DOHH2 (cell line): Measurements from ENCODE around the gene CCDC117.

Experiments used
- H3F3A ChIP-seq: fragments of 200-600 bp; sonication (generic), shearing (Covaris generic); 2 replicates; pipeline ENCODE4 v1.6.0; 2016; ENCODE audit warnings: antibody characterized with exemption, mild to moderate bottlenecking; ENCODE audit not compliant: control insufficient read depth, insufficient read depth
- H3K27ac ChIP-seq: fragments of 200-600 bp; sonication (generic); 2 replicates; pipeline ENCODE4 v1.5.1; 2014; ENCODE audit warnings: low read depth, mild to moderate bottlenecking, low read length, moderate library complexity
- H3K27me3 ChIP-seq: fragments of 200-600 bp; sonication (generic); 2 replicates; pipeline ENCODE4 v1.6.1; 2014; ENCODE audit warnings: mild to moderate bottlenecking, low read length, mixed read lengths; ENCODE audit not compliant: control insufficient read depth
- H3K36me3 ChIP-seq: fragments of 200-600 bp; sonication (generic); 2 replicates; pipeline ENCODE4 v1.6.1; 2014; ENCODE audit warnings: mild to moderate bottlenecking, low read length, moderate library complexity, mixed read lengths; ENCODE audit not compliant: control insufficient read depth
- H3K4me1 ChIP-seq: fragments of 200-600 bp; sonication (generic); 2 replicates; pipeline ENCODE4 v1.6.1; 2014; ENCODE audit warnings: mild to moderate bottlenecking, low read length, mixed read lengths; ENCODE audit not compliant: control insufficient read depth
- H3K4me2 ChIP-seq: fragments of 200-600 bp; sonication (generic); 2 replicates; pipeline ENCODE4 v1.6.0; 2014; ENCODE audit warnings: mild to moderate bottlenecking, low read length, moderate library complexity
- H3K4me3 ChIP-seq: fragments of 200-600 bp; sonication (generic); 2 replicates; pipeline ENCODE4 v1.5.1; 2014; ENCODE audit warnings: mild to moderate bottlenecking, low read length, mixed read lengths
- H3K79me2 ChIP-seq: fragments of 200-600 bp; sonication (generic); 2 replicates; pipeline ENCODE4 v1.6.1; 2014; ENCODE audit warnings: mild to moderate bottlenecking, low read length, mixed read lengths; ENCODE audit not compliant: control insufficient read depth
- H3K9me2 ChIP-seq: fragments of 200-600 bp; sonication (generic); replicated peaks from 2 replicates; pipeline ENCODE4 v1.6.1; 2014; ENCODE audit warnings: mild to moderate bottlenecking, low read length, mixed read lengths; ENCODE audit not compliant: control insufficient read depth
- H3K9me3 ChIP-seq: fragments of 200-600 bp; sonication (generic); 2 replicates; pipeline ENCODE4 v1.6.1; 2014; ENCODE audit warnings: antibody characterized with exemption, low read length, mixed read lengths; ENCODE audit not compliant: control insufficient read depth, insufficient read depth
- H4K20me1 ChIP-seq: fragments of 200-600 bp; sonication (generic); 2 replicates; pipeline ENCODE4 v1.6.0; 2014; ENCODE audit warnings: low read depth, mild to moderate bottlenecking, antibody characterized with exemption, low read length, moderate library complexity; ENCODE audit not compliant: control insufficient read depth, insufficient read depth
- CTCF ChIP-seq: fragments of 200-600 bp; sonication (generic); IDR thresholded peaks from one replicate; pipeline ENCODE4 v1.5.1; 2014; ENCODE audit warnings: antibody characterized with exemption, mild to moderate bottlenecking, low read depth, low read length; ENCODE audit not compliant: poor library complexity, severe bottlenecking
- EZH2phosphoT487 ChIP-seq: fragments of 200-600 bp; sonication (generic); IDR thresholded peaks from 2 replicates; pipeline ENCODE4 v1.6.1; 2017; ENCODE audit warnings: borderline replicate concordance, mild to moderate bottlenecking, antibody characterized with exemption, low read length, moderate library complexity, mixed read lengths

CCDC117 gene

GRCh38 chr22:28831140-28832072 lies 58.9 kb downstream of the CCDC117 start:
- Histone ChIP-seq H3K9me3 (no peaks in the 10 kb centered on the region), H3K4me1 (peaks cover 10% of the 10 kb centered on the region), H3K27ac (no peak overlapping the region), H3K27me3 (no peaks in the 10 kb centered on the region), H3K4me3 (no peak overlapping the region), H3K9me2 (no peaks in the 10 kb centered on the region), H4K20me1 (no peaks in the 10 kb centered on the region), H3F3A (no peaks in the 10 kb centered on the region), H3K4me2 (no peak overlapping the region), H3K36me3 (no peaks in the 10 kb centered on the region), H3K79me2 (no peaks in the 10 kb centered on the region)
- no peak for TF ChIP-seq CTCF

- H3K27me3 ChIP-seq = no peaks in the 10 kb centered on the region
- no peaks in the 10 kb centered on the region for H3F3A ChIP-seq
- H3K79me2 ChIP-seq = no peaks in the 10 kb centered on the region
- no peaks in the 10 kb centered on the region for H3K9me3 ChIP-seq
- H3K4me3 ChIP-seq = no peak overlapping the region
- no peak overlapping the region for H3K27ac ChIP-seq
- TF ChIP-seq EZH2phosphoT487 (no peak), CTCF (no peak)
- no peaks in the 10 kb centered on the region for H3K36me3 ChIP-seq
- no peaks in the 10 kb centered on the region for H4K20me1 ChIP-seq
- H3K9me2 ChIP-seq = no peaks in the 10 kb centered on the region
- H3K4me1 ChIP-seq = peaks cover 4% of the 10 kb centered on the region
- H3K4me2 ChIP-seq = no peak overlapping the region
These were observed 60.2 kb downstream of the CCDC117 start for GRCh38 chr22:28832731-28833130.

GRCh38 chr22:28833276-28833923 lies 60.9 kb downstream of the CCDC117 start:
- H3F3A ChIP-seq = no peaks in the 10 kb centered on the region
- TF ChIP-seq CTCF (no peak), EZH2phosphoT487 (no peak)
- H3K9me3 ChIP-seq = no peaks in the 10 kb centered on the region
- H3K4me3 ChIP-seq = no peak overlapping the region
- H4K20me1 ChIP-seq = no peaks in the 10 kb centered on the region
- no peak overlapping the region for H3K4me2 ChIP-seq
- H3K27me3 ChIP-seq = no peaks in the 10 kb centered on the region
- H3K4me1 ChIP-seq = peaks cover 4% of the 10 kb centered on the region
- no peaks in the 10 kb centered on the region for H3K9me2 ChIP-seq
- no peak overlapping the region for H3K27ac ChIP-seq
- no peaks in the 10 kb centered on the region for H3K79me2 ChIP-seq
- H3K36me3 ChIP-seq = no peaks in the 10 kb centered on the region
